Mucosa of descending colon (tissue), 3 donors: Measurements from ENCODE around the gene GJD3. TPM values are rescaled to one million over a fixed set of nuclear protein-coding genes. Genes with fewer than 3 reads are reported as not detected.

Experiments used
- ATAC-seq: fragments of 200-7000 bp; cut with Tn5 transposase; one replicate; pipeline ENCODE4 v1.9.1; 2020; ENCODE audit warnings: mild to moderate bottlenecking, moderate library complexity
- DNase-seq, 3 donors: peaks; one replicate each; pipeline ENCODE4 v3.0.0-alpha.2; 2020
- H3K36me3 ChIP-seq: fragments of 200-600 bp; one replicate; pipeline ENCODE4 v1.8.0; 2021; ENCODE audit warnings: low read depth, mild to moderate bottlenecking
- H3K4me1 ChIP-seq: fragments of 200-600 bp; one replicate; pipeline ENCODE4 v1.8.0; 2021; ENCODE audit warnings: low read depth, mild to moderate bottlenecking
- H3K4me3 ChIP-seq: fragments of 200-600 bp; one replicate; pipeline ENCODE4 v1.8.0; 2021; ENCODE audit warnings: mild to moderate bottlenecking
- H3K9me3 ChIP-seq: fragments of 200-600 bp; one replicate; pipeline ENCODE4 v1.8.0; 2021; ENCODE audit warnings: mild to moderate bottlenecking
- intact Hi-C, 2 donors: fragments of 100-400 bp; cut with DNase I in 1 of 2; cut with micrococcal nuclease in 1 of 2; formaldehyde crosslinking; loops; one replicate each; pipeline versions ENCODE4 v1.11.0 to v1.11.1; 2022; cut with DNase I, micrococcal nuclease
- total RNA-seq, 3 donors: library from RNA; stranded (reverse); fragmentation: NEBNext Ultra II Directional in 2 of 3; extraction: Animal tissue kit (Norgen Biotek cat#: 25700) in 2 of 3; gene quantifications; one replicate each; pipeline versions ENCODE4 v1.2.1 to v1.2.4, GENCODE V29; 2021 to 2023
- TF ChIP-seq, protein P1 (sequence below): fragments of 200-600 bp; IDR thresholded peaks from one replicate; pipeline ENCODE4 v1.8.0; 2022; ENCODE audit warnings: antibody characterized with exemption, mild to moderate bottlenecking
- donor health status: DM: no; HTN: no; CAD: no; lungs with moderate emphysema.
- donor health status: DM: no; HTN: no; CAD: no.
- donor health status: DM: no; HTN: yes; CAD: no.

GJD3 gene
- total RNA-seq, 3 donors from 2014 or later, result 0.81 to 1.4 (median 1.2) TPM

DNA sequence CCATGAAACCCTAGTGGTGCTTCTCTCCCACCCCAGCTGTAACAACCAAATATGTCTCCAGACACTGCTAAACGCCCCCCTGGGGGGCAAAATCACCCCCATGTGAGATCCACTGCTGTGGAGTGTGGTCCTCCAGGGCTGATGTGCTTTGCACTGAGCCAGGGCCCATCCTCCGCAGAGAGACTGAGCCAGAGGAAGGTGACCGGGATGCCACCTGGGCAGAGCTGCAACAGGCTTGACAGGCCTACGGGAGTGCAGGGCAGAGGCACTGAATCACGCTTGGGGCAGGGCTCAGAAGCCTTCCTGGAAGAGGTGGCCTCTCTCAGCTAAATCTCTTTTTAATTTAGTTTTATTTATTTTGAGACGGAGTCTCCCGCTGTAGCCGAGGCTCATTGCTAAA lies 4.4 kb downstream of the GJD3 start:
- Histone ChIP-seq H3K36me3 (no peaks in the 10 kb centered on the region), H3K9me3 (no peaks in the 10 kb centered on the region), H3K4me3 (no peak overlapping the region), H3K4me1 (peaks cover 9% of the 10 kb centered on the region)
- intact Hi-C loops, result no loop called here
- TF ChIP-seq, protein P1, sequence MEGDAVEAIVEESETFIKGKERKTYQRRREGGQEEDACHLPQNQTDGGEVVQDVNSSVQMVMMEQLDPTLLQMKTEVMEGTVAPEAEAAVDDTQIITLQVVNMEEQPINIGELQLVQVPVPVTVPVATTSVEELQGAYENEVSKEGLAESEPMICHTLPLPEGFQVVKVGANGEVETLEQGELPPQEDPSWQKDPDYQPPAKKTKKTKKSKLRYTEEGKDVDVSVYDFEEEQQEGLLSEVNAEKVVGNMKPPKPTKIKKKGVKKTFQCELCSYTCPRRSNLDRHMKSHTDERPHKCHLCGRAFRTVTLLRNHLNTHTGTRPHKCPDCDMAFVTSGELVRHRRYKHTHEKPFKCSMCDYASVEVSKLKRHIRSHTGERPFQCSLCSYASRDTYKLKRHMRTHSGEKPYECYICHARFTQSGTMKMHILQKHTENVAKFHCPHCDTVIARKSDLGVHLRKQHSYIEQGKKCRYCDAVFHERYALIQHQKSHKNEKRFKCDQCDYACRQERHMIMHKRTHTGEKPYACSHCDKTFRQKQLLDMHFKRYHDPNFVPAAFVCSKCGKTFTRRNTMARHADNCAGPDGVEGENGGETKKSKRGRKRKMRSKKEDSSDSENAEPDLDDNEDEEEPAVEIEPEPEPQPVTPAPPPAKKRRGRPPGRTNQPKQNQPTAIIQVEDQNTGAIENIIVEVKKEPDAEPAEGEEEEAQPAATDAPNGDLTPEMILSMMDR, result no peak
- no peak for DNase-seq
- ATAC-seq, result no peak

DNA sequence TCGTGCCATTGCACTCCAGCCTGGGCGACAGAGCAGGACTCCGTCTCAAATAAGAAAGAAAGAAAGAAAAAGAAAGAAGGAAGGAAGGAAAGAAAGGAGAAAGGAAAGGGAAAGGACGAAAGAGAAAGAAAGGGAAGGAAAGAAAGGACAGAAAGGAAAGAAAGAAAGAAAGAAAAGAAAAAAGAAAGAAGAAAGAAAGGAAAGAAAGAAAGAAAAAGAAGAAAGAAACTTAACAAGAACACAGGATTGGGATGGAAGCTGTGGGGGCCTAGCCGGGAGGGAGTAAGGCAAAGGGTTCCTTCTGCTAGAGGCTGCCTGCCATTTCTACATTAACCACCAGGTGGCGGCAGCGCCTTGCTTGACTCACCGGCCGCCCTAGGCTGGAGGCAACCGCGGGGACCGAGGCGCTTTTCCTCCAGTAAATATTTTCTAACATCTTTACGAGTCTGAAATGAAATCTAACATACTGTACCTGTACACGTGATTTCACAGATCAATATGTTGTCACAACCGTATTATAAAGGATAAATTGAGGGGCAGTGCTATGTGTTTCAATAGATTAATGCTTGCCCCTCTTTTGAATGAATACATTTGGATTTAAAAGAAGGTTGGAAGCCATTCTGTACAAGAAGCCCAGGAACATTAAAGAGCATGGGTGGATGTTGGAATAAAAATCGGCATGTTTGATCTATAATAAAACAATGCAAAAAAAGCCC lies 6.1 kb downstream of the GJD3 start:
- peaks cover 4% of the 10 kb centered on the region for H3K4me1 ChIP-seq
- H3K4me3 ChIP-seq, result no peak overlapping the region
- DNase-seq (peak; percentile 88 to 97 (median 93)), ATAC-seq (peak; percentile 74)
- intact Hi-C loops, result loop anchor here (5.0 to 10.0 kb wide), 2 partner anchors 56 kb away; partner anchors contain the start of gene TOP2A (in 1 of the 2)
- no peaks in the 10 kb centered on the region for H3K36me3 ChIP-seq
- TF ChIP-seq, protein P1, result peak; percentile 97
- H3K9me3 ChIP-seq, result no peaks in the 10 kb centered on the region

DNA sequence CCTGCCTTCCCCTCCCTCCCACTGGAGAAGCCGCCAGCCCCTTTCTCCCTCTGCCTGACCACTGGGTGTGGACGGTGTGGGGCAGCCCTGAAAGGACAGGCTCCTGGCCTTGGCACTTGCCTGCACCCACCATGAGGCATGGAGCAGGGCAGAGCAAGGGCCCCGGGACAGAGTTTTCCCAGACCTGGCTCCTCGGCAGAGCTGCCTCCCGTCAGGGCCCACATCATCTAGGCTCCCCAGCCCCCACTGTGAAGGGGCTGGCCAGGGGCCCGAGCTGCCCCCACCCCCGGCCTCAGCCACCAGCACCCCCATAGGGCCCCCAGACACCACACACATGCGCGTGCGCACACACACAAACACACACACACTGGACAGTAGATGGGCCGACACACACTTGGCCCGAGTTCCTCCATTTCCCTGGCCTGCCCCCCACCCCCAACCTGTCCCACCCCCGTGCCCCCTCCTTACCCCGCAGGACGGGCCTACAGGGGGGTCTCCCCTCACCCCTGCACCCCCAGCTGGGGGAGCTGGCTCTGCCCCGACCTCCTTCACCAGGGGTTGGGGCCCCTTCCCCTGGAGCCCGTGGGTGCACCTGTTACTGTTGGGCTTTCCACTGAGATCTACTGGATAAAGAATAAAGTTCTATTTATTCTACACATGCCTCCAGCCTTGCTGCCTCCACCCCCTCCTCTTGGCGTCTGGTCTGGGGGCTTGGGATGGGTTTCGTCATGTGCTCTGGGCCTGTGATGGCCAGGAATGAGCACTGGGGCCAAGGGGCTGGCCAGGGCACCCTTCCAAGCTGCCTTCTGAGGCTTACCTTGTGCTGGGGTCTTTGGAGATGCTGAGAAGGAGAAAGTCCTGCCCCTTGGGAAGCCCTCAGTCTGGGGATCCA lies 7.3 kb downstream of the GJD3 start:
- TF ChIP-seq, protein P1, result no peak
- DNase-seq (peak in 2 of 3 donors; percentile 33 to 53), ATAC-seq (no peak)
- intact Hi-C loops, result loop anchor here (5.0 to 10.0 kb wide), 2 partner anchors 55 to 58 kb away; partner anchors contain the start of gene TOP2A (in 1 of the 2)
- Histone ChIP-seq H3K9me3 (no peaks in the 10 kb centered on the region), H3K4me1 (peaks cover 4% of the 10 kb centered on the region), H3K4me3 (no peak overlapping the region), H3K36me3 (peaks cover 6% of the 10 kb centered on the region)

DNA sequence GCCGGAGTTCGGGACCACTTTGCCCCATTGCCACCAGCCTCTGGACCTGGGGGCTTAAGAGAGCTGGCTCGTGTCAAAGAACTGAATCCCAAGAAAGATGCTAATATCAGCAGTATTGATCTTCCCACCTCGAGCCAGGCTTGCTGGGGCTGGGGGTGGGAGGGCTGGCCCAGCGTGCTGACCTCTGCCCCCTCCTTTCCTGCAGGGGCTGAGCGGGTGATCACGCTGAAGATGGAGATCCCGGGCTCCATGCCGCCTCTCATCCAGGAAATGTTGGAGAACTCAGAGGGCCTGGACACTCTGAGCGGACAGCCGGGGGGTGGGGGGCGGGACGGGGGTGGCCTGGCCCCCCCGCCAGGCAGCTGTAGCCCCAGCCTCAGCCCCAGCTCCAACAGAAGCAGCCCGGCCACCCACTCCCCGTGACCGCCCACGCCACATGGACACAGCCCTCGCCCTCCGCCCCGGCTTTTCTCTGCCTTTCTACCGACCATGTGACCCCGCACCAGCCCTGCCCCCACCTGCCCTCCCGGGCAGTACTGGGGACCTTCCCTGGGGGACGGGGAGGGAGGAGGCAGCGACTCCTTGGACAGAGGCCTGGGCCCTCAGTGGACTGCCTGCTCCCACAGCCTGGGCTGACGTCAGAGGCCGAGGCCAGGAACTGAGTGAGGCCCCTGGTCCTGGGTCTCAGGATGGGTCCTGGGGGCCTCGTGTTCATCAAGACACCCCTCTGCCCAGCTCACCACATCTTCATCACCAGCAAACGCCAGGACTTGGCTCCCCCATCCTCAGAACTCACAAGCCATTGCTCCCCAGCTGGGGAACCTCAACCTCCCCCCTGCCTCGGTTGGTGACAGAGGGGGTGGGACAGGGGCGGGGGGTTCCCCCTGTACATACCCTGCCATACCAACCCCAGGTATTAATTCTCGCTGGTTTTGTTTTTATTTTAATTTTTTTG lies 8.5 kb downstream of the GJD3 start:
- DNase-seq (peak in 2 of 3 donors; percentile 51 to 65), ATAC-seq (no peak)
- H3K36me3 ChIP-seq, result peaks cover 11% of the 10 kb centered on the region
- intact Hi-C loops, result loop anchor here (2.0 to 10.0 kb wide), 3 partner anchors 53 to 59 kb away; partner anchors contain the start of gene TOP2A (in 1 of the 2)
- H3K9me3 ChIP-seq, result no peaks in the 10 kb centered on the region
- TF ChIP-seq, protein P1, result no peak
- H3K4me3 ChIP-seq, result no peak overlapping the region
- H3K4me1 ChIP-seq, result peaks cover 4% of the 10 kb centered on the region
